SK-N-SH treated with all-trans-retinoic acid at 6 μM for 48 hours (cell line): ENCODE data around the gene DCAF15.

ENCODE experiments used
- ATAC-seq: fragments of 200-7000 bp; cut with Tn5 transposase; 3 replicates; pipeline ENCODE4 v1.9.1; 2020; ENCODE audit warnings: mild to moderate bottlenecking, moderate library complexity
- ARNTL ChIP-seq: fragments of 450-650 bp; formaldehyde crosslinking; IDR thresholded peaks from 2 replicates; pipeline ENCODE4 v1.5.0; 2020; ENCODE audit warnings: low read depth, mild to moderate bottlenecking, moderate library complexity, borderline replicate concordance
- BACH2 ChIP-seq: fragments of 250-450 bp; sonication (Bioruptor Pico); IDR thresholded peaks from 2 replicates; pipeline ENCODE4 v1.9.0; 2021; ENCODE audit warnings: mild to moderate bottlenecking, borderline replicate concordance
- CSDC2 ChIP-seq: fragments of 250-450 bp; sonication (Bioruptor Pico); IDR thresholded peaks from 2 replicates; pipeline ENCODE4 v1.5.0; 2020; ENCODE audit warnings: mild to moderate bottlenecking, moderate library complexity
- ESRRG ChIP-seq: fragments of 250-450 bp; sonication (Bioruptor Pico); IDR thresholded peaks from 2 replicates; pipeline ENCODE4 v1.6.1; 2021; ENCODE audit warnings: mild to moderate bottlenecking
- GLIS3 ChIP-seq: fragments of 250-450 bp; sonication (Bioruptor Pico); IDR thresholded peaks from 2 replicates; pipeline ENCODE4 v1.5.0; 2020; ENCODE audit warnings: mild to moderate bottlenecking, moderate library complexity
- ISL1 ChIP-seq: fragments of 250-450 bp; sonication (Bioruptor Pico); IDR thresholded peaks from 2 replicates; pipeline ENCODE4 v2.1.2; 2022; ENCODE audit warnings: mild to moderate bottlenecking, moderate library complexity
- OSR1 ChIP-seq: fragments of 250-450 bp; sonication (Bioruptor Pico); IDR thresholded peaks from 2 replicates; pipeline ENCODE4 v1.8.0; 2022; ENCODE audit warnings: moderate library complexity, mild to moderate bottlenecking, inconsistent platforms
- POU6F1 ChIP-seq: fragments of 250-450 bp; sonication (Bioruptor Pico); IDR thresholded peaks from 2 replicates; pipeline ENCODE4 v1.8.0; 2021; ENCODE audit warnings: low read depth, mild to moderate bottlenecking, moderate library complexity, borderline replicate concordance
- PPARA ChIP-seq: fragments of 250-450 bp; sonication (Bioruptor Pico); IDR thresholded peaks from 2 replicates; pipeline ENCODE4 v1.5.0; 2020; ENCODE audit warnings: mild to moderate bottlenecking, borderline replicate concordance
- RARB ChIP-seq: fragments of 250-450 bp; sonication (Bioruptor Pico); IDR thresholded peaks from 2 replicates; pipeline ENCODE4 v1.8.0; 2021; ENCODE audit warnings: mild to moderate bottlenecking, moderate library complexity
- TCF4 ChIP-seq: fragments of 250-450 bp; sonication (Bioruptor Pico); IDR thresholded peaks from 2 replicates; pipeline ENCODE4 v1.8.0; 2021; ENCODE audit warnings: mild to moderate bottlenecking, moderate library complexity, borderline replicate concordance
- TOX ChIP-seq: fragments of 250-450 bp; sonication (Bioruptor Pico); IDR thresholded peaks from 2 replicates; pipeline ENCODE4 v1.8.0; 2021; ENCODE audit warnings: mild to moderate bottlenecking, moderate library complexity, borderline replicate concordance
- ZFP3 ChIP-seq: fragments of 250-450 bp; sonication (Bioruptor Pico); IDR thresholded peaks from 2 replicates; pipeline ENCODE4 v1.5.0; 2020; ENCODE audit warnings: mild to moderate bottlenecking, moderate library complexity
- ZFP30 ChIP-seq: fragments of 450-650 bp; formaldehyde crosslinking; IDR thresholded peaks from 2 replicates; pipeline ENCODE4 v1.5.0; 2022; ENCODE audit warnings: mild to moderate bottlenecking, moderate library complexity
- ZNF565 ChIP-seq: fragments of 450-650 bp; formaldehyde crosslinking; conservative IDR thresholded peaks from 2 replicates; pipeline ENCODE4 v1.5.0; 2020; ENCODE audit warnings: low read depth, mild to moderate bottlenecking, moderate library complexity
- ZNF70 ChIP-seq: fragments of 450-650 bp; formaldehyde crosslinking; IDR thresholded peaks from 2 replicates; pipeline ENCODE4 v1.5.0; 2020; ENCODE audit warnings: mild to moderate bottlenecking, moderate library complexity
- ZNF8 ChIP-seq: fragments of 450-650 bp; formaldehyde crosslinking; IDR thresholded peaks from 2 replicates; pipeline ENCODE4 v1.5.0; 2020; ENCODE audit warnings: mild to moderate bottlenecking, moderate library complexity
- TF ChIP-seq, protein P1 (sequence below): fragments of 250-450 bp; sonication (Bioruptor Pico); IDR thresholded peaks from 2 replicates; pipeline ENCODE4 v1.5.1; 2020; ENCODE audit warnings: low read depth, mild to moderate bottlenecking, moderate library complexity
- TF ChIP-seq, protein P2 (sequence below): fragments of 250-450 bp; sonication (Bioruptor Pico); IDR thresholded peaks from 2 replicates; pipeline ENCODE4 v1.5.1; 2021; ENCODE audit warnings: mild to moderate bottlenecking, moderate library complexity
- TF ChIP-seq, protein P3 (sequence below): fragments of 250-450 bp; sonication (Bioruptor Pico); IDR thresholded peaks from 2 replicates; pipeline ENCODE4 v1.5.0; 2020; ENCODE audit warnings: mild to moderate bottlenecking, moderate library complexity
- TF ChIP-seq, protein P4 (sequence below): fragments of 250-450 bp; sonication (Bioruptor Pico); IDR thresholded peaks from 2 replicates; pipeline ENCODE4 v1.8.0; 2020; ENCODE audit warnings: mild to moderate bottlenecking, moderate library complexity, borderline replicate concordance

DCAF15 gene

DNA sequence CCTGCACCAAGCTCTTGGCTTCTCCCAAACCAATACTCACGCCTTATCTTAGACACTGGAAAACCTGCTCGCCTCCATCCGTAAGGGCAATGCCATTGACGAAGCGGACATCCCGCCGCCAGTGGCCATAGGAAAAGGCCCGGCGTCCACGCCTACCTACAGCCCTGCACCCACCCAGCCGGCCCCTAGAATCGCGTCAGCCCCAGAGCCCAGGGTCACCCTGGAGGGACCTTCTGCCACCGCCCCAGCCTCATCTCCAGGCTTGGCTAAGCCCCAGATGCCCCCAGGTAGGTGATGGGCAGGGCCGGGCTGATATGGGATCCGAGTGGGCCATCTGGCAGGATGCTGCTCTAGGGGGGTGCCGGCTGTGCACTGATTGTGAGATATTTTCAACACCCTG is 39.0 kb upstream of the DCAF15 start:
- no peak for TF ChIP-seq ZFP3 (CRISPR knock-in tag)
- TF ChIP-seq, protein P1, sequence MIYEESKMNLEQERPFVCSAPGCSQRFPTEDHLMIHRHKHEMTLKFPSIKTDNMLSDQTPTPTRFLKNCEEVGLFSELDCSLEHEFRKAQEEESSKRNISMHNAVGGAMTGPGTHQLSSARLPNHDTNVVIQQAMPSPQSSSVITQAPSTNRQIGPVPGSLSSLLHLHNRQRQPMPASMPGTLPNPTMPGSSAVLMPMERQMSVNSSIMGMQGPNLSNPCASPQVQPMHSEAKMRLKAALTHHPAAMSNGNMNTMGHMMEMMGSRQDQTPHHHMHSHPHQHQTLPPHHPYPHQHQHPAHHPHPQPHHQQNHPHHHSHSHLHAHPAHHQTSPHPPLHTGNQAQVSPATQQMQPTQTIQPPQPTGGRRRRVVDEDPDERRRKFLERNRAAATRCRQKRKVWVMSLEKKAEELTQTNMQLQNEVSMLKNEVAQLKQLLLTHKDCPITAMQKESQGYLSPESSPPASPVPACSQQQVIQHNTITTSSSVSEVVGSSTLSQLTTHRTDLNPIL (CRISPR knock-in tag), result no peak
- TF ChIP-seq GLIS3, result no peak
- TF ChIP-seq OSR1 (CRISPR knock-in tag), result no peak
- no peak for TF ChIP-seq TCF4 (CRISPR knock-in tag)
- TF ChIP-seq BACH2 (CRISPR knock-in tag), result no peak
- no peak for TF ChIP-seq RARB (CRISPR knock-in tag)
- TF ChIP-seq ARNTL (CRISPR knock-in tag), result no peak
- no peak for TF ChIP-seq ZFP30 (CRISPR knock-in tag)
- TF ChIP-seq, all 23 proteins: peak for 0
- no peak for ATAC-seq

GRCh38 chr19:13914777-13915176 is 37.5 kb upstream of the DCAF15 start:
- TF ChIP-seq ZNF70 (CRISPR knock-in tag) (no peak), ISL1 (CRISPR knock-in tag) (no peak), ZFP30 (CRISPR knock-in tag) (no peak), ZNF565 (CRISPR knock-in tag) (no peak), TCF4 (CRISPR knock-in tag) (no peak), TOX (no peak), ZFP3 (CRISPR knock-in tag) (no peak), POU6F1 (no peak), ESRRG (CRISPR knock-in tag) (no peak), ZNF8 (CRISPR knock-in tag) (no peak), CSDC2 (CRISPR knock-in tag) (no peak), GLIS3 (no peak), BACH2 (CRISPR knock-in tag) (no peak)
- TF ChIP-seq, protein P1 (CRISPR knock-in tag), result no peak
- TF ChIP-seq, protein P2, sequence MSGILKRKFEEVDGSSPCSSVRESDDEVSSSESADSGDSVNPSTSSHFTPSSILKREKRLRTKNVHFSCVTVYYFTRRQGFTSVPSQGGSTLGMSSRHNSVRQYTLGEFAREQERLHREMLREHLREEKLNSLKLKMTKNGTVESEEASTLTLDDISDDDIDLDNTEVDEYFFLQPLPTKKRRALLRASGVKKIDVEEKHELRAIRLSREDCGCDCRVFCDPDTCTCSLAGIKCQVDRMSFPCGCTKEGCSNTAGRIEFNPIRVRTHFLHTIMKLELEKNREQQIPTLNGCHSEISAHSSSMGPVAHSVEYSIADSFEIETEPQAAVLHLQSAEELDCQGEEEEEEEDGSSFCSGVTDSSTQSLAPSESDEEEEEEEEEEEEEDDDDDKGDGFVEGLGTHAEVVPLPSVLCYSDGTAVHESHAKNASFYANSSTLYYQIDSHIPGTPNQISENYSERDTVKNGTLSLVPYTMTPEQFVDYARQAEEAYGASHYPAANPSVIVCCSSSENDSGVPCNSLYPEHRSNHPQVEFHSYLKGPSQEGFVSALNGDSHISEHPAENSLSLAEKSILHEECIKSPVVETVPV, result no peak
- TF ChIP-seq, protein P3, sequence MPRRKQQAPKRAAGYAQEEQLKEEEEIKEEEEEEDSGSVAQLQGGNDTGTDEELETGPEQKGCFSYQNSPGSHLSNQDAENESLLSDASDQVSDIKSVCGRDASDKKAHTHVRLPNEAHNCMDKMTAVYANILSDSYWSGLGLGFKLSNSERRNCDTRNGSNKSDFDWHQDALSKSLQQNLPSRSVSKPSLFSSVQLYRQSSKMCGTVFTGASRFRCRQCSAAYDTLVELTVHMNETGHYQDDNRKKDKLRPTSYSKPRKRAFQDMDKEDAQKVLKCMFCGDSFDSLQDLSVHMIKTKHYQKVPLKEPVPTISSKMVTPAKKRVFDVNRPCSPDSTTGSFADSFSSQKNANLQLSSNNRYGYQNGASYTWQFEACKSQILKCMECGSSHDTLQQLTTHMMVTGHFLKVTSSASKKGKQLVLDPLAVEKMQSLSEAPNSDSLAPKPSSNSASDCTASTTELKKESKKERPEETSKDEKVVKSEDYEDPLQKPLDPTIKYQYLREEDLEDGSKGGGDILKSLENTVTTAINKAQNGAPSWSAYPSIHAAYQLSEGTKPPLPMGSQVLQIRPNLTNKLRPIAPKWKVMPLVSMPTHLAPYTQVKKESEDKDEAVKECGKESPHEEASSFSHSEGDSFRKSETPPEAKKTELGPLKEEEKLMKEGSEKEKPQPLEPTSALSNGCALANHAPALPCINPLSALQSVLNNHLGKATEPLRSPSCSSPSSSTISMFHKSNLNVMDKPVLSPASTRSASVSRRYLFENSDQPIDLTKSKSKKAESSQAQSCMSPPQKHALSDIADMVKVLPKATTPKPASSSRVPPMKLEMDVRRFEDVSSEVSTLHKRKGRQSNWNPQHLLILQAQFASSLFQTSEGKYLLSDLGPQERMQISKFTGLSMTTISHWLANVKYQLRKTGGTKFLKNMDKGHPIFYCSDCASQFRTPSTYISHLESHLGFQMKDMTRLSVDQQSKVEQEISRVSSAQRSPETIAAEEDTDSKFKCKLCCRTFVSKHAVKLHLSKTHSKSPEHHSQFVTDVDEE (CRISPR knock-in tag), result no peak
- TF ChIP-seq, protein P4, sequence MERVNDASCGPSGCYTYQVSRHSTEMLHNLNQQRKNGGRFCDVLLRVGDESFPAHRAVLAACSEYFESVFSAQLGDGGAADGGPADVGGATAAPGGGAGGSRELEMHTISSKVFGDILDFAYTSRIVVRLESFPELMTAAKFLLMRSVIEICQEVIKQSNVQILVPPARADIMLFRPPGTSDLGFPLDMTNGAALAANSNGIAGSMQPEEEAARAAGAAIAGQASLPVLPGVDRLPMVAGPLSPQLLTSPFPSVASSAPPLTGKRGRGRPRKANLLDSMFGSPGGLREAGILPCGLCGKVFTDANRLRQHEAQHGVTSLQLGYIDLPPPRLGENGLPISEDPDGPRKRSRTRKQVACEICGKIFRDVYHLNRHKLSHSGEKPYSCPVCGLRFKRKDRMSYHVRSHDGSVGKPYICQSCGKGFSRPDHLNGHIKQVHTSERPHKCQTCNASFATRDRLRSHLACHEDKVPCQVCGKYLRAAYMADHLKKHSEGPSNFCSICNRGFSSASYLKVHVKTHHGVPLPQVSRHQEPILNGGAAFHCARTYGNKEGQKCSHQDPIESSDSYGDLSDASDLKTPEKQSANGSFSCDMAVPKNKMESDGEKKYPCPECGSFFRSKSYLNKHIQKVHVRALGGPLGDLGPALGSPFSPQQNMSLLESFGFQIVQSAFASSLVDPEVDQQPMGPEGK (CRISPR knock-in tag), result no peak
- ATAC-seq, result no peak

DNA sequence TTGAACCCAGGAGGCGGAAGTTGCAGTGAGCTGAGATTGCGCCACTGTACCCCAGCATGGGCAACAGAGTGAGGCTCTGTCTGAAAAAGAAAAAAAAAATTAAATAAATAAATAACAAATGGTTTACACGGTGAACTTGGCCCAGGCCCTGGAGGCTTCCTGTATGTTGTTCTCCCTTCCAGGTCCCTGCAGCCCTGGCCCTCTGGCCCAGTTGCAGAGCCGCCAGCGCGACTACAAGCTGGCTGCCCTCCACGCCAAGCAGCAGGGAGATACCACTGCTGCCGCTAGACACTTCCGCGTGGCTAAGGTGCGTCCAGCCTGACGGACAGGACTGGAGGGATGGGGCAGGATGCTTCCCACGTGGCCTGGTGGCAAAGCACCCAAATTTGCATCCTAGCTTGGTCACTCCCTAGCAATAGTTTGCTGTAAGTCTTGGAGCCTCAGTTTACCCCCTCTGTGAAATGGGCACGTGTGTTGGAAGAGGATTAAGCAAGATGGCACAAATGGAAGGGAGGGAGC is 34.4 kb upstream of the DCAF15 start:
- ATAC-seq, result no peak
- TF ChIP-seq POU6F1, result no peak
- TF ChIP-seq, protein P4 (CRISPR knock-in tag), result no peak
- no peak for TF ChIP-seq PPARA (CRISPR knock-in tag)
- TF ChIP-seq ZNF8 (CRISPR knock-in tag), result no peak
- no peak for TF ChIP-seq CSDC2 (CRISPR knock-in tag)
- TF ChIP-seq ESRRG (CRISPR knock-in tag), result no peak
- TF ChIP-seq, protein P2, result no peak
- TF ChIP-seq ISL1 (CRISPR knock-in tag), result no peak
- no peak for TF ChIP-seq ZNF565 (CRISPR knock-in tag)
- no peak for TF ChIP-seq GLIS3
